HFF-Myc (cell line): Measurements from ENCODE around the gene PTGR1.

Experiments used
- DNase-seq: peaks from one replicate; pipeline ENCODE4 v3.0.0-alpha.2; 2011; ENCODE audit warnings: low read depth; ENCODE audit errors: extremely low read depth
- H3K4me3 ChIP-seq: replicated peaks from 2 replicates; pipeline ENCODE4 v1.5.1; 2011; ENCODE audit warnings: low read depth, mild to moderate bottlenecking, control low read depth, low read length
- CTCF ChIP-seq: IDR thresholded peaks from 2 replicates; pipeline ENCODE4 v1.5.1; 2012; ENCODE audit warnings: mild to moderate bottlenecking, low read depth, low read length, control low read depth; ENCODE audit errors: missing control alignments

PTGR1 gene

GRCh38 chr9:111603041-111603440 lies 3.6 kb upstream of the PTGR1 start:
- no peak for TF ChIP-seq CTCF
- H3K4me3 ChIP-seq, result no peak overlapping the region
- DNase-seq, result no peak

GRCh38 chr9:111601237-111602018 lies 2.0 kb upstream of the PTGR1 start:
- no peak for DNase-seq
- TF ChIP-seq CTCF, result no peak
- no peak overlapping the region for H3K4me3 ChIP-seq

- peak overlapping the region; percentile 71 for H3K4me3 ChIP-seq
- no peak for DNase-seq
- no peak for TF ChIP-seq CTCF
Measured at GRCh38 chr9:111599955-111600343, 502 bp upstream of the PTGR1 start.

- DNase-seq, result no peak
Measured at GRCh38 chr9:111598733-111599091, 735 bp downstream of the PTGR1 start.

GRCh38 chr9:111597852-111598732 lies 1.4 kb downstream of the PTGR1 start:
- peak overlapping the region; percentile 71 for H3K4me3 ChIP-seq
- no peak for DNase-seq
- TF ChIP-seq CTCF, result peak; percentile 64

More at GRCh38 chr9:111598733-111599091, 735 bp downstream of the PTGR1 start:
- no peak for TF ChIP-seq CTCF
- H3K4me3 ChIP-seq, result peak overlapping the region; percentile 71

GRCh38 chr9:111588846-111589245 lies 10.6 kb downstream of the PTGR1 start:
- no peak for DNase-seq
- no peak for TF ChIP-seq CTCF
- H3K4me3 ChIP-seq, result no peak overlapping the region
